Esophagus muscularis mucosa (tissue), 4 donors: ENCODE measurements around the gene POMT1. TPM values are rescaled to one million over a fixed set of nuclear protein-coding genes. Genes with fewer than 3 reads are reported as not detected.

Experiments used
- DNase-seq: peaks from one replicate; pipeline ENCODE4 v3.0.0-alpha.2; 2017; ENCODE audit errors: extremely low spot score
- H3K27ac ChIP-seq, 4 donors: fragments of 200-600 bp; sonication (generic); replicated peaks in 1 of 4; 1 replicate in 3 of 4; 2 replicates in 1 of 4; pipeline ENCODE4 v1.5.1; 2016 to 2019; ENCODE audit warnings: mild to moderate bottlenecking in 1 of 4
- H3K27me3 ChIP-seq, 4 donors: fragments of 200-600 bp; sonication (generic); one replicate each; pipeline versions ENCODE4 v1.5.1 to v1.6.0; 2016 to 2019
- H3K36me3 ChIP-seq, 4 donors: fragments of 200-600 bp; sonication (generic); one replicate each; pipeline ENCODE4 v1.5.1; 2016 to 2019
- H3K4me1 ChIP-seq, 4 donors: fragments of 200-600 bp; sonication (generic); one replicate each; pipeline ENCODE4 v1.5.1; 2016 to 2019
- H3K4me3 ChIP-seq, 4 donors: fragments of 200-600 bp; sonication (generic); 1 replicate in 2 of 4; 2 replicates in 2 of 4; pipeline ENCODE4 v1.5.1; 2016 to 2019; ENCODE audit warnings: mild to moderate bottlenecking in 4 of 4, moderate library complexity in 1 of 4
- H3K9me3 ChIP-seq, 4 donors: fragments of 200-600 bp; sonication (generic); 1 replicate in 3 of 4; 2 replicates in 1 of 4; pipeline ENCODE4 v1.5.1; 2016 to 2019
- CTCF ChIP-seq, 3 experiments: fragments of 200-600 bp in 2 of 3; fragments of 450-650 bp in 1 of 3; sonication (generic) in 2 of 3; IDR thresholded peaks; one replicate each; pipeline ENCODE4 v1.5.1; 2017 to 2019; ENCODE audit warnings: antibody characterized with exemption in 3 of 3, mild to moderate bottlenecking in 2 of 3, moderate library complexity in 1 of 3
- EP300 ChIP-seq: sonication (generic); formaldehyde crosslinking; IDR thresholded peaks from one replicate; pipeline ENCODE4 v1.6.1; 2017; ENCODE audit warnings: antibody characterized with exemption
- POLR2A ChIP-seq: fragments of 450-650 bp; IDR thresholded peaks from one replicate; pipeline ENCODE4 v1.6.1; 2017; ENCODE audit warnings: antibody characterized with exemption, moderate library complexity, mild to moderate bottlenecking, low read depth
- POLR2AphosphoS5 ChIP-seq, 2 donors: sonication (generic); formaldehyde crosslinking; IDR thresholded peaks; one replicate each; pipeline ENCODE4 v1.6.1; 2017; ENCODE audit warnings: antibody characterized with exemption in 2 of 2
- WGBS: methylation state at CpG from one replicate; pipeline ENCODE4 v1.1.5; 2018; 5-methylcytosine and 5-hydroxymethylcytosine counted together
- intact Hi-C: fragments of 100-400 bp; cut with DNase I; formaldehyde crosslinking; loops from one replicate; pipeline ENCODE4 v1.15.1; 2023
- total RNA-seq, 4 donors: library from RNA; depleted of rRNA; stranded (reverse); fragments of >200 nt; gene quantifications; one replicate each; pipeline versions ENCODE4 v1.1.0 to v1.2.1, GENCODE V29; 2016

Gene POMT1
- total RNA-seq, 4 donors from 2014 or later = 22.6 to 39.2 (median 25.0) TPM

DNA sequence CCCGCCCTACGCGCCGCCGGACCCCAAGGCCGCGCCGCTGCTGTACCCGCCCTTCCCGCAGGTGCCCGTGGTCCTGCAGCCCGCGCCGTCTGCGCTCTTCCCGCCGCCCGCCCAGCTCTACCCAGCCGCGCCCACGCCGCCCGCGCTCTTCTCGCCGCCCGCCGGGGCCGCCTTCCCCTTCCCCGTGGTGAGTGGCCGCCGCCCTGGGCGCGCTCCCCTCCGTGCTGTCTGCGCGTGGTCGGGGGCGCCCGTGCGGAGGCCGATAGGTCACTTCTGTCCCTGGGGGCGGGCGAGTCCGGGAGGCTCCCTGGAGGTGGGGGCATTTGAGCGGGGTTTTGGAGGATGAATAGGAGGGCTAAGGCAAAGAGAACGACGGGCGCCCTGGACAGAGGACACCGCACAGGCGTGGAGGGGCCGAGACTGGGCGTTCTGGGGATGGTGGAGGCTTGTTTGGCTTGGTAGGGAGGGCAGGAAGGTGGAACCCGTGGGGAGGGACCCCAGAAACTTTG, 52.2 kb downstream of the POMT1 start:
- intact Hi-C loops = no loop called here
- Histone ChIP-seq H3K4me3 (peak overlapping the region in 1 of 4 donors; percentile 12), H3K27me3 (peaks cover 0 to 73% (median 24%) of the 10 kb centered on the region in 4 donors), H3K36me3 (no peaks in the 10 kb centered on the region), H3K9me3 (no peaks in the 10 kb centered on the region), H3K4me1 (peaks cover 0 to 7% (median 0%) of the 10 kb centered on the region in 4 donors), H3K27ac (no peak overlapping the region)
- 40% methylated on average over 20 of the region's 54 CpGs for WGBS
- no peak for TF ChIP-seq POLR2A
- no peak for TF ChIP-seq EP300
- TF ChIP-seq CTCF (IDR thresholded peaks at IDR 0.05) = no peak
- no peak for TF ChIP-seq POLR2AphosphoS5 (IDR thresholded peaks at IDR 0.05)
- DNase-seq = no peak

GRCh38 chr9:131555841-131556673, 53.3 kb downstream of the POMT1 start:
- peaks cover 0 to 67% (median 24%) of the 10 kb centered on the region in 4 donors for H3K27me3 ChIP-seq
- TF ChIP-seq CTCF (IDR thresholded peaks at IDR 0.05) = no peak
- no peak for TF ChIP-seq EP300
- TF ChIP-seq POLR2AphosphoS5 (IDR thresholded peaks at IDR 0.05) = no peak
- no peak for TF ChIP-seq POLR2A
- WGBS = 70% methylated on average over 3 of the region's 15 CpGs

DNA sequence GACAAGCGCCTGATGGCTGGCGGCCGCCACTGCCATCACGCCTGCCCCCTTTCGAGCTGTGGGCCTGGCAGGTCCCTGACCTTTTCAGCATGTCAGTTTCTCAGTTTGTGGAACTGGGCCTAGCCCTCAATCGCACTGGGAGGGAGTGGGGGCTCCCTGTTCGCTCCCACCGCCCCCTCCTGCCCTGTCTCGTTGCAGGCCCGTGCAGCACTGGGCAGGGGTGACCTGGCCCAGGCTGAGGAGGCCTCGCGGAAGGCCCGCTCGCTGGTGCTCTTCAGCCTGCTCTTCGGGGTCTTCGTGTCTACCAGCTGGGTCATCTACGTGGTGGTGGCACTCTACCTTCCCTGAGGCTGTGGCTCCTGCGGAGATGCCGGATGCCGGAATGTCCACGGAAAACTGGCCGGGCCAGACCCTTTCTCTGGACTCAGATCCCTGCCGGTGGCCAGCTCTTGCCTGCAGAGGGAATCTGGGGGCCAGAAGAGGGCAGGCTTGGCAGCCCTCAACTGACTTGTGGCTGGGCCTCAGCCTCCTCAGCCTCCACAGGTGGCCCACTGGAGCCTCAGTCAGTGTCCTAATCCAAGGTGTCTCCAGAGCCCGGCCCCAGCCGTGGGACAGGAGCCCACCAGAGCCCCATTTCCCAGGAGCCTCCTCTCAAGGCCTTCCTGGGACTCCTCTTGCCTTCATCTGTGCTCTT, 55.3 kb downstream of the POMT1 start:
- peaks cover 0 to 53% (median 24%) of the 10 kb centered on the region in 4 donors for H3K27me3 ChIP-seq
- TF ChIP-seq POLR2AphosphoS5 (IDR thresholded peaks at IDR 0.05) (no peak), EP300 (no peak), CTCF (IDR thresholded peaks at IDR 0.05) (no peak), POLR2A (no peak)
- H3K4me1 ChIP-seq = peaks cover 0 to 7% (median 0%) of the 10 kb centered on the region in 4 donors
- H3K27ac ChIP-seq = no peak overlapping the region
- no peaks in the 10 kb centered on the region for H3K36me3 ChIP-seq
- H3K9me3 ChIP-seq = peaks cover 0 to 9% (median 4%) of the 10 kb centered on the region in 4 donors
- DNase-seq = no peak
- WGBS = 91% methylated on average over 25 of the region's 25 CpGs
- intact Hi-C loops = no loop called here
- no peak overlapping the region for H3K4me3 ChIP-seq

More at GRCh38 chr9:131555841-131556673, 53.3 kb downstream of the POMT1 start:
- H3K4me1 ChIP-seq = peaks cover 0 to 7% (median 0%) of the 10 kb centered on the region in 4 donors
- no peak for DNase-seq
- no peaks in the 10 kb centered on the region for H3K9me3 ChIP-seq
- H3K36me3 ChIP-seq = no peaks in the 10 kb centered on the region
- H3K4me3 ChIP-seq = no peak overlapping the region
- intact Hi-C loops = no loop called here
- no peak overlapping the region for H3K27ac ChIP-seq

DNA sequence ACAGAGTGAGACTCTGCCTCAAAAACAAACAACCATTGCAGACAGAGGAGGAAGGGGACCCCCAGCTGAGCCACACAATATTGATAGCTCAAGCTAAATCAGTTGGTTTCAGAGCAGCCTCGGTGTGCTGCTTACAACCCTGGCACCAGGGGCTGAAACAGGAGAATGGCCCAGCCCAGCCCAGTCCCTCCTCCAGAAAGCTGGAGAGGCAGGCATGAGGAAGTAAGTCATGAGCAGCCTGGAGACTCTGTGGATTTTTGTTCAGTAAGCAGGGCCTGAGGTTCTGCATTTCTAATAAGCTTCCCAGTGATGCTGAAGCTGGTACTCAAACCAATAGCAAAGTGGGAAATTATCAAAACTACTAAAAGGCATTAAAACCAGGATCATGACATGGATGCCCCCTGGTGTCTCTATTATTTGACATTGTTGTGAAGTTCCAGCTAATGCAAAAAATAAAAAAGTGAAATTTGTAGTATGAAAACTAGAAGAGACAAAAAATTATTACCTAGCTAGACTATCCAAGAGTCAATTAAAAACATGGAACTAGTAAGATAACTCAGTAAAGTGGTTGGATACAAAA, 56.8 kb downstream of the POMT1 start:
- H3K27me3 ChIP-seq = peaks cover 0 to 38% (median 18%) of the 10 kb centered on the region in 4 donors
- no peaks in the 10 kb centered on the region for H3K36me3 ChIP-seq
- intact Hi-C loops = no loop called here
- H3K27ac ChIP-seq = no peak overlapping the region
- peaks cover 0 to 11% (median 4%) of the 10 kb centered on the region in 4 donors for H3K9me3 ChIP-seq
- TF ChIP-seq EP300 = no peak
- TF ChIP-seq CTCF (IDR thresholded peaks at IDR 0.05) = no peak
- DNase-seq = no peak
- H3K4me1 ChIP-seq = peaks cover 0 to 5% (median 0%) of the 10 kb centered on the region in 4 donors
- H3K4me3 ChIP-seq = no peak overlapping the region
- WGBS = 80% methylated on average over 1 of the region's 1 CpG
